ENCODE data around the gene ZNF519.

GRCh38 chr18:14100503-14101286 is 31.5 kb downstream of the ZNF519 start:
- TF ChIP-seq CTCF (IDR thresholded peaks at IDR 0.05 in 4 of 5, conservative IDR thresholded peaks at IDR 0.05 in 1 of 5) (no peak), POLR2A (IDR thresholded peaks at IDR 0.05) (no peak)
